HL-60/S4 (cell line): Measurements from ENCODE around the gene VWA7.

Experiments
- in situ Hi-C: fragments of 300-500 bp; cut with MboI; formaldehyde crosslinking; loops from 2 replicates; pipeline ENCODE4 v1.14.3; 2022; ENCODE audit warnings: low sequenced_read_pairs

The VWA7 gene

DNA sequence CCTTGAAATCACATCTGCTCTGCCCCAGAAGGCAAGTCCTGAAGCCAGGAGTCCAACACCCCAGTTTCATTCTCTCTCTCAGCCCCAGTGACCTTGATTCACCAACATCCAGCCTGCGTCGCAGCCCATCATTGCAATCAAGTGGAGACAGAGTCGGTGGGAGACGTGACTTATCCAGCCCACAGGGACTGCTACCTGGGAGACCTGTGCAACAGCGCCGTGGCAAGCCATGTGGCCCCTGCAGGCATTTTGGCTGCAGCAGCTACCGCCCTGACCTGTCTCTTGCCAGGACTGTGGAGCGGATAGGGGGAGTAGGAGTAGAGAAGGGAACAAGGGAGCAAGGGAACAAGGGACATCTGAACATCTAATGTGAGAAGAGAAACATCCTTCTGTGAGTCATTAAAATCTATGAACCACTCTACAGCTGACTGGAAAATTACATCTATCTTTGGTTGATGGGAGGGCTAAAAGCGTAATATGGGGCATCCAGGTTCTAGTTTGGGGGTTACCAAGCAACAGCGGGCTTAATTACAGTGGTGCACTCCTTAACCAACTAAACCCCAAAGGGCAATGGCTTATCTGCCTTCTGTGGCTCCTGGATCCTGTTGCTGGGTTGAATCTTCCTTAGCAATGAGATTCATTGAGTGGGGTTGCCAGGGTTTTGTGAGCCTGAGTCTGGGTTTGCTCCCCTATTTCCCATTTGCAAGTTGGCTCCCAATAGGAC, 59.5 kb downstream of the VWA7 start:
- in situ Hi-C loops, result no loop called here
